Central memory CD8-positive, alpha-beta T cell (primary cell): ENCODE results near the gene SIN3A.
"Not testable (repeated sequence)": the region's sequence is repeated elsewhere in the genome, so short reads cannot be mapped to it uniquely, and the experiment has no call there.

Experiments
- ATAC-seq: fragments of 150-1000 bp; cut with Tn5 transposase; replicated peaks from 2 replicates; pipeline ENCODE4 v1.10.0; 2022; ENCODE audit warnings: mild to moderate bottlenecking, moderate FRiP score, moderate number of reproducible peaks; ENCODE audit not compliant: poor library complexity, severe bottlenecking; ENCODE audit errors: extremely low read depth
- DNase-seq, 2 donors: peaks; one replicate each; pipeline ENCODE4 v3.0.0; 2021; ENCODE audit warnings: low spot score in 2 of 2
- H3K27ac Mint-ChIP-seq: one replicate; pipeline ENCODE4 v1.8.0; 2022; ENCODE audit warnings: low read depth, mild to moderate bottlenecking, moderate library complexity, mixed read lengths
- H3K27me3 Mint-ChIP-seq: one replicate; pipeline ENCODE4 v1.8.0; 2022; ENCODE audit warnings: mixed read lengths
- H3K36me3 Mint-ChIP-seq: one replicate; pipeline ENCODE4 v1.8.0; 2022; ENCODE audit warnings: mild to moderate bottlenecking, moderate library complexity, mixed read lengths; ENCODE audit not compliant: insufficient read depth
- H3K4me1 Mint-ChIP-seq: one replicate; pipeline ENCODE4 v1.8.0; 2022; ENCODE audit warnings: mixed read lengths
- H3K4me3 Mint-ChIP-seq: one replicate; pipeline ENCODE4 v1.8.0; 2022; ENCODE audit warnings: mild to moderate bottlenecking, moderate library complexity, mixed read lengths
- H3K9me3 Mint-ChIP-seq: one replicate; pipeline ENCODE4 v1.8.0; 2022; ENCODE audit warnings: mixed read lengths

Gene SIN3A

GRCh38 chr15:75347222-75348033 lies 104.1 kb downstream of the SIN3A start:
- ATAC-seq = peak; percentile 40
- peak overlapping the region; percentile 78 for H3K4me3 Mint-ChIP-seq

DNA sequence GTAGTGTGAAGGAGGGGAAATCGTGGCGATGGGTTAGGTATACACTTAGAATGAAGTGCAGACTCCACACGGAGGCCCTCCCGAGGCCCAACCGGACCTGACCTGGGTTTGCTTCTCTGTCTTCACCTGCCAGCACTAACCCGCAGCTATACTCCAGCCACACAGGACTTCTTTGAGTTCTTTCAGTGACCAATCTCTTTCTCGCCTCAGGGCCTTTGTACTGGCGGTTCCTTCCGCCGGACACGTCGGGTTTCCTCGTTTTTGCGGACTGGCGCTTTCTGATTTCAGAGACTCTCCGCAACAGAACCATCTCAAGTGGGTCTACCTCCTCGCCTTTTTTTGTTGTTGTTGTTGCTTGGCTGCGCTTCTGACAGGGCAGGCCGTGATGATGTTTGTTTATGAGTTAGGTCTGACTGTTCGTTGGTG lies 104.7 kb downstream of the SIN3A start, which contains the start of gene NEIL1:
Gene NEIL1, plus strand, starts transcription at position 244 of the 426 bp plus-strand sequence. CDS start 1,867 bp downstream, outside the sequence.
- H3K4me3 Mint-ChIP-seq = peak within 1 kb of the TSS; percentile 78
- no peak for DNase-seq
- H3K27ac Mint-ChIP-seq = peak within 1 kb of the TSS; percentile 88
- no peaks in the 10 kb centered on the region for H3K9me3 Mint-ChIP-seq
- no peak for ATAC-seq
- H3K4me1 Mint-ChIP-seq = peaks cover 28% of the 10 kb centered on the region
- H3K27me3 Mint-ChIP-seq = no peaks in the 10 kb centered on the region
- H3K36me3 Mint-ChIP-seq = peaks cover 19% of the 10 kb centered on the region

More at GRCh38 chr15:75347222-75348033, 104.1 kb downstream of the SIN3A start:
- peaks cover 20% of the 10 kb centered on the region for H3K36me3 Mint-ChIP-seq
- H3K27ac Mint-ChIP-seq = peak overlapping the region; percentile 88
- H3K27me3 Mint-ChIP-seq = no peaks in the 10 kb centered on the region
- peak in 1 of 2 donors; percentile 49 for DNase-seq
- no peaks in the 10 kb centered on the region for H3K9me3 Mint-ChIP-seq
- H3K4me1 Mint-ChIP-seq = peaks cover 28% of the 10 kb centered on the region

- H3K4me1 Mint-ChIP-seq, H3K27me3 Mint-ChIP-seq, DNase-seq, ATAC-seq, H3K9me3 Mint-ChIP-seq, H3K4me3 Mint-ChIP-seq, H3K27ac Mint-ChIP-seq: not testable (repeated sequence)
- peaks cover 11% of the 10 kb centered on the region for H3K36me3 Mint-ChIP-seq
These were observed 107.5 kb downstream of the SIN3A start for GRCh38 chr15:75343953-75344352.

DNA sequence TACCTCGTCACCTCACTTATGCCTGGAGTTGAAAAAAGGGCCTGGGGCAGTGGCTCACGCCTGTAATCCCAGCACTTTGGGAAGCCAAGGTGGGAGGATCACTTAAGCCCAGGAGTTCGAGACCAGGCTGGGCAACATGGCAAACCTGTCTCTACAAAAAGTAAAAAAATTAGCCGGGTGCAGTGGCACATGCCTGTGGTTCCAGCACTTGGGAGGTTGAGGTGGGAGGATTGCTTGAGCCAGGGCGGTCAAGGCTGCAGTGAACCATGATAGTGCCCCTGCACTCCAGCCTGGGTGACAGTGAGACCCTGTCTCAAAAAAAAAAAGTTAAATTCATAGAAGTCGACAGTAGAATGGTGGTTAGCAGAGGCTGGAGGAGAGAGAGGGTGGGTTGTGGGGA lies 109.3 kb downstream of the SIN3A start:
- Mint-ChIP-seq H3K36me3 (peaks cover 10% of the 10 kb centered on the region), H3K4me3 (no peak overlapping the region), H3K27me3 (no peaks in the 10 kb centered on the region), H3K27ac (no peak overlapping the region), H3K4me1 (peaks cover 6% of the 10 kb centered on the region), H3K9me3 (no peaks in the 10 kb centered on the region)
- no peak for ATAC-seq
- DNase-seq = no peak

DNA sequence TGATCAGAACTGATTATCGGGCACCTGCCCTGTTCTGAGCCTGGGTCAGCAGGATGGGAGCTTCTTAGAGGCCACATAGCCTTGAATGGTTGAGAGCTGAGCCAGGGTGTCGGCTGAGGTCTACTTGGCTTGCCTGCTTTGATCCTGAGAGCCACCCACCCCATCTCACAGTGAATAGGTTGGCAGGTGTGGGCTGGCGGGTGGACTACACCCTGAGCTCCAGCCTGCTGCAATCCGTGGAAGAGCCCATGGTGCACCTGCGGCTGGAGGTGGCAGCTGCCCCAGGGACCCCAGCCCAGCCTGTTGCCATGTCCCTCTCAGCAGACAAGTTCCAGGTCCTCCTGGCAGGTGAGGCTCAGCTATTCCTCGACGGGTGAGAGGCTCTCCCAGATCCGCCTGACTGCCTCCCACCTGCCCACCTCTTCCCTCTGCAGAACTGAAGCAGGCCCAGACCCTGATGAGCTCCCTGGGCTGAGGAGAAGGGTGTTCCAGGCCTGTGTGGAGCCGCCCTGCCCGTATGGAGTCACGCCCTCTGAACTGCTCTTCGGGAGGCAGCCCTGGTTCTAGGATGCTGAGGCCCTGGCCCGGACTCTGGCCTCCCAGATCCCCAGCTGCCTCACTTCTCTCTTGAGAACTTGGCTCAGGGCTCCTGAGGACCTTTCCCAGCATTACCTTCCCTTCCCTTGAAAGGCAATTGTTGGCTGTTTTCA lies 111.8 kb downstream of the SIN3A start:
- H3K4me3 Mint-ChIP-seq = no peak overlapping the region
- no peak overlapping the region for H3K27ac Mint-ChIP-seq
- no peaks in the 10 kb centered on the region for H3K9me3 Mint-ChIP-seq
- H3K27me3 Mint-ChIP-seq = no peaks in the 10 kb centered on the region
- DNase-seq (no peak), ATAC-seq (no peak)
- H3K36me3 Mint-ChIP-seq = peaks cover 11% of the 10 kb centered on the region
- peaks cover 20% of the 10 kb centered on the region for H3K4me1 Mint-ChIP-seq

- no peaks in the 10 kb centered on the region for H3K27me3 Mint-ChIP-seq
- DNase-seq = no peak
- no peak for ATAC-seq
- H3K27ac Mint-ChIP-seq = peak overlapping the region; percentile 78
- H3K36me3 Mint-ChIP-seq = peaks cover 11% of the 10 kb centered on the region
- H3K9me3 Mint-ChIP-seq = no peaks in the 10 kb centered on the region
- H3K4me3 Mint-ChIP-seq = no peak overlapping the region
- H3K4me1 Mint-ChIP-seq = peaks cover 20% of the 10 kb centered on the region
These were observed 112.7 kb downstream of the SIN3A start for GRCh38 chr15:75338661-75339240.

DNA sequence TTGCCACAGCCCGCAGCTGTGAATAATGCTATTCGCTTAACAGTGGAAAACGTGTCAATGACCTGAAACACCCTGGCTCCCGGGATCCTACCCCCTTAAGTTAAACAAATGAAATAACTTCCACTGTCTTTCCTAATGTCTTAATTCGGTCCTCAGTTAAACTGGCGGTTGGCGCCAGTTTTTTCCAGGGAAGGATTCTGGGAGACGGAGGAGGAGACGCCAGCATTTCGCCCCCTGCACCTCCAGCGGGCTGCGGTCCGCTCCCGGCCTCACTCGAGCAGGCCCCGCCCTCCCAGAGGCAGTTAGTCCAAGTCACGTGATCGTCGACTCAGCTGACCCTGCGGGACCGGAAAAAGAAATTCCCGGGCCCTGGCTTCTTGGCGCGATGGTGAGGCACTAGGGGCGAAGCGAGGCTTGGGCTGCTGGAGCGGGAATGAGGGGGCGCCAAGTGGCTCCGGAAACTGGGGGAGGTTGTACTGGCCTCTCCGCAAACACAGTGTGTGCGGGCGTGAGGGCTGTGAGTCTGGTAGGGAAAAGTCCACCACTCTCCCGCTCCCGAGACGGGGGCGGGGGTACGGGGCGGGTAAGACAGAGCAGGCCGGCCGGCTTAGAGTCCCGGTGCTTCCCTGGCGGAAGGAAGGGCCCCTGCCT lies 115.7 kb downstream of the SIN3A start, which contains the start of gene COMMD4:
Gene COMMD4, plus strand, starts transcription at position 359 of the 651 bp plus-strand sequence. Its CDS starts 27 bp downstream, at position 386.
- peaks cover 11% of the 10 kb centered on the region for H3K36me3 Mint-ChIP-seq
- H3K27me3 Mint-ChIP-seq = no peaks in the 10 kb centered on the region
- H3K4me3 Mint-ChIP-seq = peak within 1 kb of the TSS; percentile 89
- peak within 1 kb of the TSS; percentile 96 for H3K27ac Mint-ChIP-seq
- H3K9me3 Mint-ChIP-seq = no peaks in the 10 kb centered on the region
- peaks cover 20% of the 10 kb centered on the region for H3K4me1 Mint-ChIP-seq
- DNase-seq (no peak), ATAC-seq (peak; percentile 42)

DNA sequence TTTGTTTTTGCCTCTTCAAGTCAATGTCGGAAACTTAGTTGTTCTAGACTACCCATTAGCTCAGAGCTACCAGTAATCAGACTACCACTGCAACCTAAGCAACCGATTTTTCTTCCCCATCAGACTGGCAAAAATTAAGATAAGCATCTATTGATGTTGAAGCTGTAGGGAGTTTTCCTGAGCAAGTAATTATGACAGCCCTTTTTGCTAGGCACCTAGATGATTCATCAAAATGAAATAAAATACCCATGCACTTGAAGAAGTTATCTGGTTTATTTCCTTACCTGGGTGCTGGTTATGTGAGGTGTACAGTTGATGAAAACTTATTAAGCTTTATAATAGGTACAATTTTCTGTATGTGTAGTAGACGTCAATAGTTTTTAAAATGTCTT lies 116.2 kb downstream of the SIN3A start:
- Mint-ChIP-seq H3K27ac (peak overlapping the region; percentile 96), H3K4me3 (peak overlapping the region; percentile 89), H3K36me3 (peaks cover 10% of the 10 kb centered on the region), H3K9me3 (no peaks in the 10 kb centered on the region), H3K27me3 (no peaks in the 10 kb centered on the region), H3K4me1 (peaks cover 20% of the 10 kb centered on the region)
- ATAC-seq (no peak), DNase-seq (no peak)

DNA sequence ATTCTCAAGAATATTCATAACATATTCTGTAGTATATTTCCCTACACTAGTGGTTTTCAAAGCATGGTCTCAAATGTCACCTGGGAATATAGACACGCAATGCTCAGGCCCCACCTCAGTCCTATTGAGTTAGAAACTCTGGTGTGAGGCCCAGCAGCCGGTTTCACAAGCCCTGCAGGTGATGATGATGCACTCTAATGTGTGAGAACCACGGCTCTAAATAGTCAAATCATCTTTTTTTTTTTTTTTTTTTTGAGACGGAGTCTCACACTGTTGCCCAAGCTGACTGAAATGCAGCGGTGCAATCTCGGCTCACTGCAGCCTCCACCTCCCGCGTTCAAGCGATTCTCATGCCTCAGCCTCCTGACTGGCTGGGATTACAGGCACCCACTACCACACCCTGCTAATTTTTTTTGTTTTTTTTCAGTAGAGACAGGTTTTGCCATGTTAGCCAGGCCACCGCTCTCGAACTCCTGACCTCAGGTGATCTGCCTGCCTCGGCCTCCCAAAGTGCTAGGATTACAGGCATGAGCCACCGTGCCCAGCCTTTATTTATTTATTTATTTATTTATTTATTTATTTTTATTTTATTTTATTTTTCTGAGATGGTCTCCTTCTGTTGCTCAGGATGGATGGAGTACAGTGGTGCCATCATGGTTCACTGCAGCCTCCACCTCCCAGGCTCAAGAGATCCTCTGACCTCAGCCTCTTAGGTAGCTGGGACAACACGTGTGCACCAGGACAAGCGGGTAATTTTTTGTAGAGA lies 117.7 kb downstream of the SIN3A start:
- not testable (repeated sequence) for H3K4me3 Mint-ChIP-seq, DNase-seq, H3K36me3 Mint-ChIP-seq, H3K27me3 Mint-ChIP-seq, H3K9me3 Mint-ChIP-seq
- peak; percentile 57 for ATAC-seq
- Mint-ChIP-seq H3K4me1 (peaks cover 20% of the 10 kb centered on the region), H3K27ac (peak overlapping the region; percentile 35)

- not testable (repeated sequence) for ATAC-seq, DNase-seq, H3K4me3 Mint-ChIP-seq, H3K36me3 Mint-ChIP-seq, H3K27me3 Mint-ChIP-seq, H3K9me3 Mint-ChIP-seq, H3K27ac Mint-ChIP-seq
- H3K4me1 Mint-ChIP-seq = peaks cover 24% of the 10 kb centered on the region
These were observed 119.4 kb downstream of the SIN3A start for GRCh38 chr15:75332093-75332492.

DNA sequence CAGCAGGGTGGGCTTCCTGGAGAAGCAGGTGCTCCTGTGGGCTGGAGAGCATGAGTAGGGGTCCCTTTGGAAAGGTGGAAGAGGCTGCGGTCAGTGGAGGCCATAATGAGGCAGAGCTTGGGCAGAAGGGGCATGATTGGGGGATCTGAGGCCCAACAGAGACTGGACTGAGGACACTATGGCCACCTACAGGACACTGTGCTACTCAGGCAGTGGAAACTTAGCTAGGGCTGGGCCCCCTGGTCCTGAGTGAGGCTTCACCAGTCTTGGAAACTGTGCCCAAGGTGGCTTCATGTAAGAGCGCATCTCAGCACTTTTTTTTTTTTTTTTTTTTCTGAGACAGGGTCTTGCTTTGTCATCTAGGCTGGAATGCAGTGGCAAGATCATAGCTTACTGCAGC lies 121.9 kb downstream of the SIN3A start:
- H3K4me1 Mint-ChIP-seq = peaks cover 5% of the 10 kb centered on the region
- no peaks in the 10 kb centered on the region for H3K9me3 Mint-ChIP-seq
- H3K4me3 Mint-ChIP-seq = no peak overlapping the region
- DNase-seq (no peak), ATAC-seq (no peak)
- no peak overlapping the region for H3K27ac Mint-ChIP-seq
- no peaks in the 10 kb centered on the region for H3K27me3 Mint-ChIP-seq
- H3K36me3 Mint-ChIP-seq = no peaks in the 10 kb centered on the region
